ENCODE measurements around the gene F11R. TPM values are rescaled to one million over a fixed set of nuclear protein-coding genes. Genes with fewer than 3 reads are reported as not detected.

The F11R gene
- total and polyA plus RNA-seq, 2 of the 4 experiments (the other 2 are of a cell fraction), result 0.79 to 2.2 TPM

DNA sequence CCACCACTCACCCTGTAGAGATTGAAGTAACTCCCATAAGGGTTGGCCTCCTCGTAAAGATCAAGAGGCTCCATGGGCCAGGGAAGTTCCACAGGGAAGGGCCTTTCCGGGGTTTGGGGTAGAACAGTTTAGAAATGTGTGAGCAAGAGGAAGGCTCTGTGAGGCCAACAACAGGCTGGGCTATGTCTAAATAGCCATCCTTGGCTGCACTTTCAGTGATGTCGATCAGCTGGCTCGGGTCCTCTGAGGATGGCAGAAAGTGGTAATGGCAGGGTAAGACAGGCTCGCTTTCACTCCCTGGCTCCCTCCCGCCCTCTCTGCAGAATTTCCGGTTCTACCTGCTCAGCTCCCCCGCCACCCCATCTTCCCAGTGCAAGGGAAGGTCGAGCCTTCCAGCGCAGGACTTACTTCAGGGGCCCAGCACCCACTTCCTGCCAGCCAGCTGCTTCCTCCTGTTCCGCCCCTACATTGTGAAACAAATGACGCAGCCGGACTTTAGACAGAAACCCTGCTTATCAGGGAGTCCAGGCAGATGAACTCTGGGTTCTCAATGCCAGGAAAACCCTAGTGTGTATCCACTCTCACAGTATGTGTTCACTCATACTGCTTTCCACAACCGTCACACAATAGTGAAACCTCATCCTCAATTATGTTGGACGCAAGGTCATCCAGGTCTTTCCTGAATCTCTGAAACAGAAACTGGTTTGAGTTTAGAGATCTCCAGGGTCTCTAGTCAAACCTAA lies 7.3 kb downstream of the F11R start:
- POLR2A ChIA-PET (ENCODE audit: unreplicated experiment), result no interaction called here
- Histone ChIP-seq H3K23ac (ENCODE audit: low read depth, low read length) (peak overlapping the region; percentile 12), H2AFZ (replicated peaks; ENCODE audit: low read length, poor library complexity) (peak overlapping the region; percentile 85), H3K9me3 (ENCODE audit: control insufficient read depth, insufficient read depth, low read length) (no peaks in the 10 kb centered on the region), H3K79me1 (ENCODE audit: low read depth in 1 of 2, low read length in 2 of 2) (no peaks in the 10 kb centered on the region), H3K27me3 (ENCODE audit: control insufficient read depth, insufficient read depth, low read length) (peaks cover 6% of the 10 kb centered on the region; the same call in 1 of the 2 replicates), H3K56ac (ENCODE audit: extremely low read depth, insufficient read depth, low read length) (no peak overlapping the region), H3K4me3 (ENCODE audit: insufficient read depth, low read depth, low read length) (no peak overlapping the region), H3K14ac (replicated peaks; ENCODE audit: low read depth, low read length) (peak overlapping the region; percentile 42), H3K9me1 (ENCODE audit: insufficient read depth, low read length) (peaks cover 5% of the 10 kb centered on the region), H2BK120ac (ENCODE audit: low read depth, low read length) (peak overlapping the region; percentile 46), H2BK5ac (ENCODE audit: low read depth, low read length, poor library complexity, severe bottlenecking) (peak overlapping the region; percentile 93), H4K91ac (ENCODE audit: insufficient read depth, low read depth, low read length) (peak overlapping the region; percentile 74; the same call in 1 of the 2 replicates), H2AK9ac (replicated peaks; ENCODE audit: low read depth, low read length, poor library complexity) (peak overlapping the region; percentile 57), H2BK20ac (ENCODE audit: low read depth, low read length) (peak overlapping the region; percentile 48; the same call in 1 of the 2 replicates), H3K9ac (ENCODE audit: low read depth, low read length) (no peak overlapping the region), H3K36me3 (ENCODE audit: control insufficient read depth, insufficient read depth, low read length) (no peaks in the 10 kb centered on the region), H3K27ac (ENCODE audit: insufficient read depth, low read length) (peak overlapping the region; percentile 69), H2AK5ac (ENCODE audit: low read depth, low read length) (no peak overlapping the region), H4K8ac (ENCODE audit: low read depth in 2 of 2, low read length in 2 of 2) (peak overlapping the region; percentile 82 to 97), H3K18ac (ENCODE audit: low read depth, low read length) (peak overlapping the region; percentile 88), H3K4me2 (ENCODE audit: low read depth, low read length) (peak overlapping the region; percentile 82), H4K5ac (ENCODE audit: low read depth, low read length) (peak overlapping the region; percentile 82), H3K4me1 (ENCODE audit: control insufficient read depth, insufficient read depth, low read length) (peaks cover 6% of the 10 kb centered on the region), H3K4ac (ENCODE audit: low read depth, low read length) (peak overlapping the region; percentile 31), H4K20me1 (ENCODE audit: insufficient read depth, low read length) (no peaks in the 10 kb centered on the region), H2BK15ac (ENCODE audit: low read depth, low read length) (peak overlapping the region; percentile 38; the same call in 1 of the 3 replicates)
- DNase-seq (peak; percentile 85), ATAC-seq (ENCODE audit: low read depth) (peak; percentile 88)
- TF ChIP-seq RAD21 (IDR thresholded peaks at IDR 0.05; ENCODE audit: low read length) (no peak), MXI1 (IDR thresholded peaks at IDR 0.05; ENCODE audit: borderline replicate concordance, low read depth, low read length) (no peak), CEBPB (IDR thresholded peaks at IDR 0.05; ENCODE audit: low read depth, low read length) (peak; percentile 88)
- in situ Hi-C loops (cut with MboI; ENCODE audit: low sequenced_read_pairs) (no loop called here), intact Hi-C loops (cut with micrococcal nuclease) (no loop called here), dilution Hi-C loops (cut with HindIII; ENCODE audit: low sequenced_read_pairs, unreplicated experiment) (no loop called here)
- BruUV-seq (replicated peaks), result no TSS peak
- WGBS, 2 experiments (ENCODE audit: extremely low coverage in 2 of 2, insufficient read length in 1 of 2), result 46% methylated on average over 7 of the region's 15 CpGs; no CpG with 5 or more reads in 1 of the 2 experiments
- CTCF ChIA-PET, result no interaction called here

All from IMR-90 (cell line).